Measurements from ENCODE around the gene SEMA4D. TPM values are rescaled to one million over a fixed set of nuclear protein-coding genes. Genes with fewer than 3 reads are reported as not detected.

Gene SEMA4D
- total RNA-seq, 1 donor, result 0.72 TPM

DNA sequence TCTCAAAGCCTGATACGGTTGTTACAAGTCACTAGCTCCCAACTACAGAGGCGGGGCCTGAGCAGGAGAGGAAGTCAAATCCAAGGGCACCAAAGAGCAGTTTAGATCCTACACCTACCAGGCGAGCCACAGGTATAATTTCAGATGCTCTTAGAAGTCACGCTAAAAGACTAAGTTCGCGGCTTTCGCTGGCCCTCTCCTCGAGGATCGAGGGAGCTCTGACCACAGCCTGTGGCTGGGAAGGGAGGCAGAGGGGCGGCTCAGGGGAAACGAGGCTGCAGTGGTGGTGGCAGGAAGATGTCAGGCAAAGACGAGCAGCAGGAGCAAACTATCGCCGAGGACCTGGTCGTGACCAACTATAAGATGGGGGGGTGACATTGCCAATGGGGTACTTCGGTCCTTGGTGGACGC is 48.6 kb downstream of the SEMA4D start:
- Histone ChIP-seq H3K9me3 (ENCODE audit: low read depth, low read length) (no peaks in the 10 kb centered on the region), H3K79me2 (ENCODE audit: insufficient read depth, low read length) (no peaks in the 10 kb centered on the region), H3K27me3 (ENCODE audit: insufficient read depth, low read length) (peaks cover 1% of the 10 kb centered on the region), H3K4me2 (ENCODE audit: insufficient read depth, low read length) (no peak overlapping the region), H3K4me3 (ENCODE audit: insufficient read depth, low read length) (no peak overlapping the region), H3K27ac (ENCODE audit: low read depth, low read length) (no peak overlapping the region), H3K4me1 (ENCODE audit: insufficient read depth, low read length) (no peaks in the 10 kb centered on the region), H2AFZ (ENCODE audit: low read length) (no peak overlapping the region), H3K36me3 (ENCODE audit: insufficient read depth, low read length) (no peaks in the 10 kb centered on the region), H4K20me1 (ENCODE audit: insufficient read depth, low read length) (no peaks in the 10 kb centered on the region)
- DNase-seq (ENCODE audit: insufficient read length, low spot score, missing footprints), result peak; percentile 1
- TF ChIP-seq, protein P1, sequence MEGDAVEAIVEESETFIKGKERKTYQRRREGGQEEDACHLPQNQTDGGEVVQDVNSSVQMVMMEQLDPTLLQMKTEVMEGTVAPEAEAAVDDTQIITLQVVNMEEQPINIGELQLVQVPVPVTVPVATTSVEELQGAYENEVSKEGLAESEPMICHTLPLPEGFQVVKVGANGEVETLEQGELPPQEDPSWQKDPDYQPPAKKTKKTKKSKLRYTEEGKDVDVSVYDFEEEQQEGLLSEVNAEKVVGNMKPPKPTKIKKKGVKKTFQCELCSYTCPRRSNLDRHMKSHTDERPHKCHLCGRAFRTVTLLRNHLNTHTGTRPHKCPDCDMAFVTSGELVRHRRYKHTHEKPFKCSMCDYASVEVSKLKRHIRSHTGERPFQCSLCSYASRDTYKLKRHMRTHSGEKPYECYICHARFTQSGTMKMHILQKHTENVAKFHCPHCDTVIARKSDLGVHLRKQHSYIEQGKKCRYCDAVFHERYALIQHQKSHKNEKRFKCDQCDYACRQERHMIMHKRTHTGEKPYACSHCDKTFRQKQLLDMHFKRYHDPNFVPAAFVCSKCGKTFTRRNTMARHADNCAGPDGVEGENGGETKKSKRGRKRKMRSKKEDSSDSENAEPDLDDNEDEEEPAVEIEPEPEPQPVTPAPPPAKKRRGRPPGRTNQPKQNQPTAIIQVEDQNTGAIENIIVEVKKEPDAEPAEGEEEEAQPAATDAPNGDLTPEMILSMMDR (IDR thresholded peaks at IDR 0.05; ENCODE audit: extremely low read depth, low read depth, low read length), result no peak

DNA sequence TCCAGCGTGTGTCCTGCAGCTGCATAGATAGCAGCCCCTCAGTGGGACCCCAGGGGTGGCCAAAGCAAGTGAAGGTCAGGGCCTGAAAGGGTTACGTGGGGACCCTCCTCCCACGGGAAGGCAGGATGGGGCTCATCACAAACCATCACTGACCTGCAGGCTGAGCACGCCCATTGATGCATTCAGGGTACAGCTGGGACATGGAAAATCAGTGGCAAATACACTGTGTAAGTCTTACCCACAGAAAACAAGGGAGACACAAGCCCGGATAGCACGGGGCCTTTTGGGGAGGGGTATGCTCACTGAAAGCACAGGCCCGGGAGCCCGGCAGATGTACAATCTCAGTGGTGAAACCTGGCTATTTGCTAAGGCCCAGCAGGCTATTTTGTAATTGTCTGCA is 49.1 kb downstream of the SEMA4D start:
- Histone ChIP-seq H3K79me2 (ENCODE audit: insufficient read depth, low read length) (no peaks in the 10 kb centered on the region), H3K36me3 (ENCODE audit: insufficient read depth, low read length) (no peaks in the 10 kb centered on the region), H3K9me3 (ENCODE audit: low read depth, low read length) (no peaks in the 10 kb centered on the region), H3K27ac (ENCODE audit: low read depth, low read length) (no peak overlapping the region), H3K4me3 (ENCODE audit: insufficient read depth, low read length) (no peak overlapping the region), H3K4me1 (ENCODE audit: insufficient read depth, low read length) (no peaks in the 10 kb centered on the region), H2AFZ (ENCODE audit: low read length) (no peak overlapping the region), H3K4me2 (ENCODE audit: insufficient read depth, low read length) (no peak overlapping the region), H4K20me1 (ENCODE audit: insufficient read depth, low read length) (no peaks in the 10 kb centered on the region), H3K27me3 (ENCODE audit: insufficient read depth, low read length) (peaks cover 4% of the 10 kb centered on the region)
- TF ChIP-seq, protein P1 (IDR thresholded peaks at IDR 0.05; ENCODE audit: extremely low read depth, low read depth, low read length), result no peak
- peak; percentile 35 for DNase-seq (ENCODE audit: insufficient read length, low spot score, missing footprints)

DNA sequence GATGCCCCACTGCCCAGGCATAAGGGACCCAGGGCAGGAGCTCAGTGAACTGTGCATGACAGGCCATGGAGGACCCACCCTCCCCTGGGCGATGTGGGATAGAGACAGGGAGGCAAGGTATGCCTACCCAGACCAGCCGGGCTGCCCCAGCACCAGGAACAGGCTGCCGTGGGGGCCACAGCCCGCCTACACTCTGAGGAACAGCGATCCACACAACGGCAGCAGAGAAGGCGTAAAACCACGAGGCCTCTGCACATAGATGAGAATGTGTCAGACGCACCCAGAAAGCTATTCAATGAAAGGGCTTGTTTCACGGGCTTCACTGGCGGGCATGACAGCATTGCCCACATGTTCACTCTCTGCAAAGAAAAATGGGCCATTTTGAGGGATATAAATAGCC is 49.5 kb downstream of the SEMA4D start:
- H3K9me3 ChIP-seq (ENCODE audit: low read depth, low read length), result no peaks in the 10 kb centered on the region
- no peaks in the 10 kb centered on the region for H3K79me2 ChIP-seq (ENCODE audit: insufficient read depth, low read length)
- H3K36me3 ChIP-seq (ENCODE audit: insufficient read depth, low read length), result no peaks in the 10 kb centered on the region
- no peak overlapping the region for H2AFZ ChIP-seq (ENCODE audit: low read length)
- no peaks in the 10 kb centered on the region for H3K4me1 ChIP-seq (ENCODE audit: insufficient read depth, low read length)
- H3K27ac ChIP-seq (ENCODE audit: low read depth, low read length), result no peak overlapping the region
- no peak overlapping the region for H3K4me2 ChIP-seq (ENCODE audit: insufficient read depth, low read length)
- H4K20me1 ChIP-seq (ENCODE audit: insufficient read depth, low read length), result no peaks in the 10 kb centered on the region
- H3K4me3 ChIP-seq (ENCODE audit: insufficient read depth, low read length), result no peak overlapping the region
- TF ChIP-seq, protein P1 (IDR thresholded peaks at IDR 0.05; ENCODE audit: extremely low read depth, low read depth, low read length), result no peak
- DNase-seq (ENCODE audit: insufficient read length, low spot score, missing footprints), result no peak
- peaks cover 4% of the 10 kb centered on the region for H3K27me3 ChIP-seq (ENCODE audit: insufficient read depth, low read length)

DNA sequence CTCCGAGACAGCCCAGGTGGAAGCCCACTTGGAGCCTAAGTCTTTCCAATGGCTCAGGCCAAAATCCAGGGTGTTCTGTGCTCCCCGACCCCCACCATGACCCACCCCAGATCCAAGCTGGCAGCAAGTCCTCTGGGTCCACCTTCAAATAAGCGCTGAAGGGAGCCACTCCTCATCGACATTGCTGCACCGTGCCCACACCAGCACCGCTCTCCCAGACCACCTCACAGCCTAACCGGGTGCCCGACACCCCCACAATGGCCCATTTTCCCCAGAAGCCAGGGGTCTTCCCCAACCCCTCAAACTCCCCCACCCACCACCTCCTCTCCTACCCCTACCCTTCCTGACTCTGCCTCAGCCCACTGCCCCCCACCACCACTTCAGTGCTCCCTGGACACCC is 50.5 kb downstream of the SEMA4D start:
- TF ChIP-seq, protein P1 (IDR thresholded peaks at IDR 0.05; ENCODE audit: extremely low read depth, low read depth, low read length), result no peak
- Histone ChIP-seq H3K4me3 (ENCODE audit: insufficient read depth, low read length) (no peak overlapping the region), H3K4me2 (ENCODE audit: insufficient read depth, low read length) (no peak overlapping the region), H3K27ac (ENCODE audit: low read depth, low read length) (no peak overlapping the region), H3K9me3 (ENCODE audit: low read depth, low read length) (no peaks in the 10 kb centered on the region), H3K4me1 (ENCODE audit: insufficient read depth, low read length) (peaks cover 7% of the 10 kb centered on the region), H3K36me3 (ENCODE audit: insufficient read depth, low read length) (no peaks in the 10 kb centered on the region), H2AFZ (ENCODE audit: low read length) (no peak overlapping the region), H3K79me2 (ENCODE audit: insufficient read depth, low read length) (no peaks in the 10 kb centered on the region), H4K20me1 (ENCODE audit: insufficient read depth, low read length) (no peaks in the 10 kb centered on the region), H3K27me3 (ENCODE audit: insufficient read depth, low read length) (peaks cover 4% of the 10 kb centered on the region)
- DNase-seq (ENCODE audit: insufficient read length, low spot score, missing footprints), result no peak

Data from osteoblast (primary cell).